Stimulated activated CD8-positive, alpha-beta memory T cell treated with anti-CD3 and anti-CD28 coated beads, Interleukin-15, amount 100 ng/mL, for 48 hours (primary cell): Measurements from ENCODE around the gene SAFB2.

Source experiments
- DNase-seq, 2 donors: peaks; one replicate each; pipeline ENCODE4 v3.0.0-alpha.2; 2020; ENCODE audit warnings: low read depth in 2 of 2

The SAFB2 gene

DNA sequence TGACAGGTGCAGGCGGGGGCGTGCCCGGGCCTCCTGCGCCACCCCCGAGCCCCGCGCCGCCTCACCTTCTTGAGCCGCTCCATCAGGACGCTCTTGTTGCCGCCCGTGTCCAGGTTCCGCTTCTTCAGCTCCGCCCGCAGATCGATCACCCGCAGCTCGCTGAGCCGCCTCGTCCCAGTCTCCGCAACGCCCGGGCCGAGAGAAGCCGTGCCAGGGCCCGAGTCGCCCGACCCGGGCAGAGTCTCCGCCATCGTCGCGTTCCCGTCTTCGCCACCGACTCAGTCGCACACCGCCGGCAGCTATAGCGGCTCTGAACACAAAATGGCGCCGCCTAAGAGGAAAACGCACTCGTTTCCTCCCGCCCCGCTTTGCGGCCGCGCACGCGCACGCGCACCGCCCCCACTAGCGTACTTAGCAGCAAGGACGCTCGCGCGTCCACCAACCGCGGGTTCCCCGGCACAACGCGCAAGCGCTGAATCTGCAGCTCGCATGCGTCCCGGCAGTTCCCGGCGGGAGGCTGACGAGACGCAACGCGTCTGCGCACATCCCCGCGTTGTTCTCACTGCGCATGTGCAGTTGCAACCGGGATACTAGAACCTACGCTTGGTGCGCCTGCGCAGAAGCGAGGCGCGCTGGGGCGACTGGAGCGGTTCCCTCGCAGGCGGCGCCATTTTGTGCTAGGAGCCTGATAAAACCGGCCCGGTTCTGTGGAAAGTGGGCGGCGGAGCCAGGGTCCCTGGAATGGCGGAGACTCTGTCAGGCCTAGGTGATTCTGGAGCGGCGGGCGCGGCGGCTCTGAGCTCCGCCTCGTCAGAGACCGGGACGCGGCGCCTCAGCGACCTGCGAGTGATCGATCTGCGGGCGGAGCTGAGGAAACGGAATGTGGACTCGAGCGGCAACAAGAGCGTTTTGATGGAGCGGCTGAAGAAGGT lies at the start of gene SAFB2, which contains the start of gene SAFB:
Gene SAFB2 (minus strand): TSS at position 312 of the 932 bp plus-strand sequence. CDS start 61 bp downstream, at position 251.
Gene SAFB (plus strand): TSS at position 619 of the 932 bp plus-strand sequence. CDS start 123 bp downstream, at position 742.
- DNase-seq = peak; percentile 100

DNA sequence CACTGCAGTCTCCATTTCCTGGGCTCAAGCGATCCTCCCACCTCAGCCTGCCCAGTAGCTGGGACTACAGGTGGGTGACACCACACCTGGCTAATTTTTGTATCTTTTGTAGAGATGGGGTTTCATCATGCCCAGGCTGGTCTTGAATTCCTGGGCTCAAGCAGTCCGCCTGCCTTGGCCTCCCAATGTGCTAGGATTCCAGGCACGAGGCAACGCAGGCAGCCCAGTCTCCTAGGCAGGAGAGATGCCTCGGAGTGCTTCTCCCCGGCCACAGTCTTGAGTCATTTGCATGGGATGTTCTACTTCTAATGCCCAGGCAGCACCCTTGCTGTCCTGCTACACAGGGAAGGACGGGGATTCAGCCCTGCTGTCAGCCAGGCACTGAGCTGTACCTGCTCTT lies 49.0 kb upstream of the SAFB2 start:
- DNase-seq = no peak

DNA sequence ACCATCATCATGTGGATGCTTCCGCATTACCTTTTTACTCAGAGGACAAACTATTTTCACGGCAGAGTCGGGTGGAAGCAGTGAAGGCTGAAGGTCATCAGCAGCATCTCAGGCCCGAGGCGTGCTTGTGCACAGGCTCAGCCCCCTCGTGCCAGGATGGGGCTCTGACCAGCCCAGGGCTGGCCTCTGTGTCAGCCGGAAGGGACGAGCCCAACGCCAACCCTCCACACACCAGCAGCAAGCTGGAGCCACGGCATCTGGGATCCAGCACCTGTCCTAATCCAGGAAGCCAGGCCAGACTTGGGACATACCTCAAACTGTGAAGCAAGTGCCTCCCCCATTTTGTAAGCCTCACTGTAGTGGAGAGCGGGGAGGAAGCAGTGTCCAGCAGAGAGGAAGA lies 46.6 kb upstream of the SAFB2 start:
- no peak for DNase-seq

DNA sequence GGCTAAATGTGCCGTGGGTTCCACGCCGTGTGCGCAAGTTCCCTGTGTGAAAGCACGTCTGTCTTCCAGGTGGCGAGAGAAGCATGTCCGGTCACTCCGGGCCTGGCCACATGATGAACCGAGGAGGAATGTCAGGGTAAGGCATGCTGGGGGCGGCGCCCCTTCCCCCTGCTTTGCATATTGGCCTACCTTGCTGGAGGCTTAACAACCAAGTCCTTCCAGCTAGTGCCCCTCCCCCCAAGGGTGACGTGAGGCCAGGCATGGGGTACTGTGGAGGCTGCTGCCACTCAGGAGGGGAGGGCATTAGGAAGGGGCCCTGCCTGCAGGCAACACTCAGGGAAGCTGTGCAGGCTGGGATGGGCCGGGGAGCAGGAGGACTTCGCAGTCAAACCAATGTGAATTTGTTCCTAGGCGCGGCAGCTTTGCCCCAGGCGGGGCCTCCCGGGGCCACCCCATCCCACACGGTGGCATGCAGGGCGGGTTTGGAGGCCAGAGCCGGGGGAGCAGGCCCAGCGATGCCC lies 45.2 kb upstream of the SAFB2 start:
- no peak for DNase-seq

DNA sequence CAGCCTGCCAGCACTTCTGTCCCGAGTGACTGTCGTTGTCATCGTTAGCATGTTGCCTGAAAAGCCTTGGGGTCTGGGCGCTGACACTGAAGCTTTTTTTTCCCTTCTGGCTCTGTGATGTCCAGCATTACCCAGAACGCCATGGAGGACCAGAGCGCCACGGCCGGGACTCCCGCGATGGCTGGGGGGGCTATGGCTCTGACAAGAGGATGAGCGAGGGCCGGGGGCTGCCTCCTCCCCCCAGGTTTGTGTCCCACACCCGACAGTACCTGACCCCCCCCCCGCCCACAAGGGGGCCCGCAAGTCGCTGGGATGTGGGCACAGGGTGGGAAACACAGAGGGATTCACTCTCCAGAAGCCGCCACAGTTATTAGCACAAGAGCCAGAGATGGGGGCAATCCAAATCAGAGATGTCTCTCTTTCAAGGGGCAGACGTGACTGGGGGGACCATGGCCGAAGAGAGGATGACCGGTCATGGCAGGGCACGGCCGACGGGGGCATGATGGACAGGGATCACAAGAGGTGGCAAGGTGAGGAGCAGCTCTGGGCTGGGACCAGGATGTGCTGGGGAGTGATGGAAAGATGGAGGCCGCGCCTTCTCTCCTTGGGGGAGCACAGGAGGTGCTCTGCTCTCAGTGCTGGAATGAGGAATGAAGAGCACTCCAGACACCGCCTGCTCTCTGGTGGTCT lies 44.5 kb upstream of the SAFB2 start:
- no peak for DNase-seq

DNA sequence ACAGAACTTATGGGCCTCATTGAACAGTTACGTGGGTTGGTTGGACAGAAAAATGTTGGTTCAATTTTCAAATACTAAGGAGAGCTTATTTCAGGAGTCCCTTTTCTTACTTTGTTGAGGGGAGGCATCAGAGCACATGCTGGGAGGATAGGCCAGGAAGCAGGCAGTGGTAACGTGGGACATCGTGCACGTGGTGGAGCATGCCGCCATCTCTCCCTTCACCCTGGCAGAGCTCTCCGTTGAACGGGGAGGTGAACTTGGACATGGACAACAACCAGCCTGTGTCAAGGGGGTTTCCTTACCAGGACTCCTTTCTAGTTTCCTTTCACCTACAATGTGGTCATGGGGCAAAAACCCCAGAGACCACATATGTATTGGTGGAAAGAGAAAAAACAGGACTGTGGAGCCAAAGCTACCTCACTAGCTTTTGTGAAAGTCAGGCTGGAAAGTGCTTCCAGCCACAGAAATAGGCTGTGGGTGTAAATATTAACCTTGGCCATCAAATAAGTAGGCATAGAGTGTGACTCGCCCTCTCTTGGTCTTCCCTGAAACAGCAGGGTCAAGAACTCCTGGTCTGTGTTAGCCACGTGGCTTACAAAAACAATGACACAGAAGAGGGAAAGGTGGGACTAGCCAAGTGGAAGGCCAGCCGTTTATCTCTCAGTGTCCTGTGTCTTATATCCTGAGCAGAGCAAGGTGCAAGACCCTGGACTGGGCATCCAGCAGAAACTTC lies 43.4 kb upstream of the SAFB2 start:
- DNase-seq = no peak

DNA sequence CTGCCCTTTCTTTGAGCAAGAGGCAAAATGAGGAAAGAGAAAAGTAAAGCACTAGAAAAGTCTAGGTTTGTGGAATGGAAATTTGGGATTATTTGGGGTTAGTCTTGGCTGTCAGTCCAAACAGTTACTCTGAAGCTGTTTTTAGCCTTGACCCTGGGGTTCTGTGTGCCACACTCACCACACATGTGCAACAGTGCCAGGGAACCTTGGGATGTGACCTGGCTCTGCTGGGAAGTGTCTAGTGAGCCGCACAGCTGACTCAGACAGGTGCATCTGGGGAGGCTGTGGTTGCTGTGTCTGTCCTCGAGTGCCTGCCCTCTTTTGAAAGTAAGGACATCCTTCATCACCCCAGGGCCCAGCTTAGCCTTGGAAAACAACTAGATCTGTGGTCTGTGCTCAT lies 41.9 kb upstream of the SAFB2 start:
- no peak for DNase-seq

DNA sequence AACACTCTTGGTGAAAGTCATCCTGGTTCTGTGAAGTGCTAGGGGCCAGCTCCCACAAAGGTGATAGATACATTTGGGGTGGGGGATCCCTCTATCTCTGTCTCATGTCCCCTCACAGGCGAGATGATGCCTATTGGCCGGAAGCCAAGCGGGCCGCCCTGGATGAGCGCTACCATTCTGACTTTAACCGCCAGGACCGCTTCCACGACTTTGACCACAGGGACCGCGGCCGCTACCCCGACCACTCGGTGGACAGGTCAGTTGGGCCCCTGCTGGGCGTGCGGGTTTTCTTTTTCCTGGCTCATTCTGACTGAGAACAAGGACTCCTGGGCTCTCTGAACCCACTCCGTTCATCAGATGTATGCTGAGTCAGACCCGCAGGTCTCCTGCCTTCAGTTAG lies 41.3 kb upstream of the SAFB2 start:
- no peak for DNase-seq

DNA sequence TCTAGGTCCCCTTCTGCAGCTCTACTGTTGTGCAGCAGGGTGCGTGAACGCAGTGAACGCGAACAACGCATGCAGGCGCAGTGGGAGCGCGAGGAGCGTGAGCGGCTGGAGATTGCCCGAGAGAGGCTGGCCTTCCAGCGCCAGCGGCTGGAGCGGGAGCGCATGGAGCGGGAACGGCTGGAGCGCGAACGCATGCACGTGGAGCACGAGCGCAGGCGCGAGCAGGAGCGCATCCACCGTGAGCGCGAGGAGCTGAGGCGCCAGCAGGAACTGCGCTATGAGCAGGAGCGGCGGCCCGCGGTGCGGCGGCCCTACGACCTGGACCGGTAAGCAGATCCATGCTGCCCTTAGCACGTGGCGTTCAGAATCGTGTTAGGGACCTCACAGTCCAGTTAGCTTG lies 38.9 kb upstream of the SAFB2 start:
- no peak for DNase-seq

DNA sequence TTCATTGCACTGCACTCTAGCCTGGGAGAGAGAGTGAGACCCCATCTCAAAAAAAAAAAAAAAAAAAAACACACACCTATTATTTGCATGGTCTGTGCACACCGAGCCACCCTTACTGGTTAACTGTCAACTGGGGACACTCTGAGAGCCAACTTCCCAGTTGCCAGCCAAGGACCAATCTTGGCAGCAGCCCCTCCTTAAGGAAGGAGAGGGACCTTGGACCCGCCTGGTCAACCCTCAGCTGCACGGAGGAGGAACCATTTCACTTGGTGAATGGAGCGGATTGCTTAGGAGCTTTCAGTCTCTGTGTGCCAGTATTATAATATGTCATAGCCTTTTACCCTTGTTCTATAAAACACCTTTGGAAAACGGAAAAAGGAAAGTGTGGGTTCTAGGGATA lies 32.8 kb upstream of the SAFB2 start:
- DNase-seq = no peak

DNA sequence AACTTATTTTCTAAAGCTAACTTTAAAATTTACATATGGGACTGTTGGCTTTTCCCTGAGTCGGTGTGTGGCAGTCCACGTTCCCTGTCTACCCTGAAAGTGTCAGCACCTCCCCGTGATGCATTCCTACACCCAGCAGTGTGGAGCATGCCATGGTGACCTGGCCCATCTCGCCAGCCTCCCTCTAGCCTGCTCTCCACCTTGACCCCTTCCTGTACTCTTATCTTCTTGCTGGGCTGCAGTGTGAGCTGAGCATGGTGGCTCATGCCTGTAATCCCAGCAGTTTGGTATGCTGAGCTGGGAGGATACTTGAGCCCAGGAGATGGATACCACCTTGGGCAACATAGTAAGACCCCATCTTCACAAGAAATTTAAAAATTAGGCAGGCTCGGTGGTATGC lies 32.4 kb upstream of the SAFB2 start:
- DNase-seq = no peak

DNA sequence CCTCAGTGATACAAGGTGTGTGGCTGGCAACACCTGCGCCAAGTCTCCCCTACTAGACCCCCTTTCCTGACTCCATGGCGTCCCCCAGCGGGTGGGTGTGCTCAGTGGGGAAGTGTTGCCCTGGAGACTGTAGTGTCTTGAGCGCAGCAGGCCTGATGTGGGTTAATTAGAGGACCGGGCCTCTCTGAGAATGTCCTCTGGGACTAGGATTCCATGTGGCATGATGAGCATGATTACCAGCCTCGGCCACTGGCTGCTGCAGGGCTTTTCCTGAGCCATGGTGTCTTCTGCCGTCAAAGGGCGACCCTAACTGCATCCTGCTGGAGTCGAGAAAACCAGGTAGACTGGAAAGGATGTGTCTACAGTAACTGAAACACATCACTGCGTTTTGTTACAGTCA lies 29.7 kb upstream of the SAFB2 start:
- no peak for DNase-seq

DNA sequence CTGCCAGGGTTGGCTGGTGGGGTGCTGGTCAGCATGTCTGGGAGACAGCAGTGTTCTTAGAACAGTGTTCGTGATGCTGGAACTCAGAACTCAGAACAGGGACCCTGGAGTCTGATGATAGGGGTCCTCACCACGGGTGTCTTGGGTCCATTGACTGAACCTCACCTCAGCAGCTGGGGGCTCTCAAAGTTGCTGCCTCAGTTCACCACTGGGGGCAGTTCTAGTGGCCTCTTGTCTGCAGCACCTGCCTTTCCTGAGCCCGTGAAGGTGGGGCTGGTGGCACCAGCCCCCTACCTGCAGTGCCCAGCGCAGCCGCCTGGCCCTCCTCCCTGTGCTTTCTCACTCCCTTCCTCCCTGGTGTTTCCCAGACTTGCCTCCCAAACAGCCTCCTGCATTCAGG lies 28.8 kb upstream of the SAFB2 start:
- no peak for DNase-seq

DNA sequence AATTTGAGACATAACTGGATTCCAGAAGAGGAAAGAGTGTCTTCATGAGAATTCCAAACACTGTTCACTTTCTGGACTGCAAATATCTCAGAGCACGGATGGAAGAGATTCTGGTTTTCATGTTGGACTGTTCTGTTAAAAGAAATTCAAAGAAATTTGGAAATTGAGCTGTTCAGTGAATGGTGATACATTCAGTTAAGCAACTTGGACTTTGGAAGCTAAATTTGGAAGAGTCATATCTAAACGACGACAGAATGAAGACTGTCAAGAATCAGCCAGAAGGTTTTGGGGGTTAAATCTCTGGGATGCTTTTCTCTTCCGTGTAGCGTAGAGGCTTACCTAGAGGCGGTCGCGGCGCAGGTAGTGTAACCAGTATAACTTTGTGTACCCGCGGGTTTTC lies 25.9 kb upstream of the SAFB2 start:
- DNase-seq = no peak

DNA sequence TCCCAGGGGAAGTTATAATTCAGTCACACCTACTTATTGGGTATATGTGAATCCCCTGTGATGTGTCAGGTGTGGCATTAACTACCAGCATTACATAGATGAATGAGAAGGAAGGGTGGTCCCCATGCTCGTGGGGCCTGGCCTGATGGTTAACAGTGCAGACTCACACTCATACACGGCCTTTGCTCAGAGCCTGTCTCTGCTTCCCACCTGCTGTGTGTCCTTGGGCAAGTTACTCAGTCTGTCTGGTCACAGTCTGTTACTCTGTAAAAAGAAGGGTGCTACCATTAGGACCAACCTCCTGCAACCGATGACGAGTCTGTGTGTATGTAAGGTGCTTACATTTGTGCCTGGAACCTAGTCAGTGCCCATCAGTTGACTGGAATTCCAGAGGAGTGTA lies 24.1 kb upstream of the SAFB2 start:
- no peak for DNase-seq

DNA sequence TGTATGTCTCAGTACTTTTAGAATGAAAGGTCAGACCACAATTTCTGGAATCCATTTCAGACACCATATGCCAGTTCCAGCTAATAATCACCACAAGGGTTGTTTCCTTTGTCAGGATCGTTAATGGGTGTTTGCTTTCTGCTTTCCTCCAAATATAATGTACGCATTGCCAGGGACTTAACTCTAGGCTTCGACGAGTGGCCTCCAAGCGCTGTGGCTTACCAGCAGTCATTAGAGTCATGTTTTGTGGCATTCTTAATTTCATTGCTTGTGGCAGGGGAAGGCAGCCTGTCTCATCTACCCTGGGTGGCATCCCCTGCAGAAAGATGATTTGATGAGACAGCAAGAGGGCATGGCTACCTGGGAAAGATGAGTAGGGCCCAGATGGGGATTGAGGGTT lies 22.8 kb upstream of the SAFB2 start:
- DNase-seq = no peak

DNA sequence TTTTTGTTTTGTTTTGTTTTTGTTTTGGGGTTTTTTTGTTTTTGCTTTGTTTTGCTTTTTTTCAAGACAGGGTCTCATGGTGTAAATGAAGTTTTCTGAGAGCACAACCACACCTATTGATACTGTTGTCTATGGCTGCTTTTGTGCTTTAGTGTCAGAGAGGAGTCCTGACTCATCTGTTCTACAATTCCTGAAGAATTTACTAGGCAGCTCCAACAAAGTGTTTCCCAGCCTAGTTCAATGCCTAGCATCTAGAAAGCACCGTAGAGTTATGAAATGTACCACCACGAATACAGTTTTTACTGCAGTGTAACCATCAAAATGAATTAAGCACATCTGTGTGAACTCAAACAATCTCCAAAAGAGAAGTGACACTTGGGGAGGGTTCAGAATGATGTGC lies 21.5 kb upstream of the SAFB2 start:
- no peak for DNase-seq

DNA sequence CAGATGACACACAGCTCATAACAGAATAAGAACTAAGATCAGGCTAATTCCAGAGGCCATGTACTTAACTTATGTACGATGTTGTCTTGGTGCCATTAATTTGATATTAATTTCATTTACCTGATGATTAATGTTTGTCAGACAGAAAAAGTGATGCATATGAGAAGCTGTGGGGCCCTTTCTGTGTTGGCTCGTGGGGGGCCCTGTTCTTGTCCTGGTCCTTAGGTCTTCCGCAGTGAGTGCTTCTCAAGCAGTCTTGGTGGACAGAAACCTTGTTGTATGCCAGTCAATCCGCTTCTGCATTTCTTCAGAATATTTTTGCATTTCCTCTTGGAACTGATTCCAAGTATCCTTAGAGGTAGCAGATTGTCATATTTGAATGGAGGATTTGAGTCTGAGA lies 20.5 kb upstream of the SAFB2 start:
- DNase-seq = no peak

DNA sequence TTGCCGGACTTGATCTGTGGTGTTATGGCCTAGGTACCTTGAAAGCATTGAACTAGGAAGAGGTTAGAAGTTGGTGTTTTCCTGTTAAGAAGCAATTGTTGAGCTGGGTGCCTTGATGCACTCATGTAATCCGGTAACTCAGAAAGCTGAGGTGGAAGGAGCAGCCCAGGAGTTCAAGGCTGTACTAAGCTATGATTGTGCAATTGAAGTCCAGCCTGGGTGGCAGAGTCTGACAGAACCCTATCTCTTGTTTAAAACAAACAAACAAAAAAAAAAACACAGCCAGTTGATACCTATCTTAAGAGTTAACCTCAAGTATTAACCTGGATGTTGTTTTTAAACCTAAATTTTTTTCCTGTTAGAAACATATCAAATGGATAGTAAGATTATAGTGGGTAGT lies 19.6 kb upstream of the SAFB2 start:
- no peak for DNase-seq

DNA sequence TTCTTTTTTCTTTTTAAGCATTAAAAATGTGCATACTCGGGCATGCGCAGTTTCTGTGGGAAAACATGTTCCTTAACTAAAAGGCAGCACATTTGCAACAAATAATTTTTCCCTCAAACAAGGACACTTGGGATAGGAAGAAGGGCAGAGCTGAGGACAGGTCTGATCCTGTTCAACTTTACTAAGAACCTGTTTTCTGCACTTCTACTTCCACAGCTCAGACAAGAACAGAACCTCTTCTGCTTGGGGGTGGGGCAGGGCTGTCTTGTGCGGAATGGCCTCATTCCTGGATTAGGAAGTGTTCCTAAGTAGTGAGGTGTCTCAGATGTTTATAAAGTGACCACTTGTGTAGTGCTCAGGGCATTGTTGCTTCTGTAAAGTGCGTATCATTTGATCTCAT lies 18.6 kb upstream of the SAFB2 start:
- DNase-seq = no peak

DNA sequence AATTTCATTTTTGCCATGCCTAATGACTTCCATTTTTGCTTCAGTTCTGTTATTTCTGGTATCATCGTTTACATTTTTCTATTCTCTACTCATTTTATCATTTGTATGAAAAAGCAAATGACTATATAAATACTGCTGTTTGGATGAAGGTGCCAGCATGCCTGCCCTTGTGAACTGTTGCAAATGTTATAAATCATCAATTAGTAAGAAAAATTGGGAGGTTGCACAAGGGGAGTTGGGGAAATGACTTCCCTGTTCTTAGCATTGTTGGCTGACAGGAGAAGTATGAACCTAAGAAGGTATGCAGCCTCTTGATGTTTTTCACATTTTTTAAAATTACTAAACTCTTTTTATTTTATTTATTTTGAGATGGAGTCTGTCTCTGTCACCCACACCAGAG lies 15.4 kb upstream of the SAFB2 start:
- DNase-seq = no peak

DNA sequence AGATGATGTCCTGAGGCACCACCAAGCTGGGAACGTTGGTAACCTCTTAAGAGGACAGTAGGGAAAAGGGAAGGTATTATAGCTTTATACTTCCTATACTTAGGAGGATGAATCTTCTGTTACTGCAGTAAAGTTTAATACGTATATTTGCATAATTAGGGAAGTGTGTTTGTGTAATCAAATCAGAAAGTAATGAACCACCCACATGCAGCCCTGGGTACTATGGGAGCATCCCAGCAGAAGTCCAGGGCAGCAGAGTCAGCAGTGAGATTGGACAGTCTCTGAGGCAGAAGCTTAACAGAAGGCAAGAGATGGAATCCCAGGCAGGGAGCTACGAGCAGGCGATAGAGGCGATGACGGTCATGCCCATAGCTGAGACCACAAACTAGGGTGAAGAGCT lies 12.9 kb upstream of the SAFB2 start:
- no peak for DNase-seq
